ENCODE data around the gene POLR3F. TPM values are rescaled to one million over a fixed set of nuclear protein-coding genes. Genes with fewer than 3 reads are reported as not detected.

The POLR3F gene
- total and polyA plus RNA-seq, 2 donors (not counting 3 experiments of a cell fraction or from before 2014, with no cell fraction given), result 4.5 to 9.8 TPM

DNA sequence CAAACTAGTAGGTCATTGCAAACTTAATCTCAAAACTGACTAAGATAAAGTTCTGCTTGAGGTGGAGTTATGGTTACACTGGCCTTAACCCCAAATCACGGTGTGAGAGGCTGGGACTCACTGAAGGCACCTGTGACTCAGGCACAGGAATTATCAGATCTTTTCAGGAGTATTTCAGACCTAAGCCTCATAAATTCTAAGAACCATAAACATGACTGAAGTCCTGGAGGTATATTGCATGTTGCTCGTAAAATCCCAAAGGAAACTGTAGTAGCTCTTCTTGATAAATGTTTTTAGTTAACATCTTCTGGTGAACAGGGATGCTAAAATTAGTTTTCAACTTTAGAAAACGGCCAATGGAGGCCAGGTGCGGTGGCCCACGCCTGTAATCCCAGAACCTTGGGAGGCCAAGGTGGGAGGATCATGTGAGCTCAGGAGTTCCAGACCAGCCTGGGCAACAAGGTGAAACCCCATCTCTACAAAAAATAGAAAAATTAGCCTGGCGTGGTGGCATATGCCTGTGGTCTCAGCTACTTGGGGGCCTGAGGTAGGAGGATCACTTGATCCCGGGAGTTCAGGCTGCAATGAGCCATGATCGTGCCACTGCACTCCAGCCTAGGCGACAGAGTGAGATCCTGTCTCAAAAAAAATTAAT lies 36.9 kb upstream of the POLR3F start:
- dilution Hi-C loops (cut with MboI; ENCODE audit: extremely low pct_ligation_motif_present, low sequenced_read_pairs), result no loop called here

More for the DNA sequence above, 36.9 kb upstream of the POLR3F start:
- Histone ChIP-seq H3K4me1 (ENCODE audit: control insufficient read depth, extremely low read depth, insufficient read depth, low read length) (peaks cover 2% of the 10 kb centered on the region), H3K27me3 (ENCODE audit: control insufficient read depth in 2 of 2, insufficient read depth in 2 of 2, low read length in 2 of 2) (no peaks in the 10 kb centered on the region), H4K20me1 (replicated peaks; ENCODE audit: control insufficient read depth, extremely low read depth, insufficient read depth, low read length) (no peaks in the 10 kb centered on the region), H3K9ac (replicated peaks; ENCODE audit: extremely low read depth, insufficient read depth, low read length) (no peak overlapping the region), H3K79me2 (ENCODE audit: control insufficient read depth, insufficient read depth, low read length) (no peaks in the 10 kb centered on the region), H3K4me3 (replicated peaks in 1 of 3; ENCODE audit: insufficient read depth in 1 of 3, low read depth in 1 of 3, low read length in 3 of 3) (no peak overlapping the region), H3K36me3 (ENCODE audit: control insufficient read depth in 2 of 2, extremely low read depth in 1 of 2, insufficient read depth in 2 of 2, low read length in 2 of 2) (no peaks in the 10 kb centered on the region), H2AFZ (ENCODE audit: low read depth, low read length) (no peak overlapping the region), H3K4me2 (ENCODE audit: insufficient read depth, low read length) (no peak overlapping the region), H3K9me3 (replicated peaks; ENCODE audit: control insufficient read depth, insufficient read depth, low read length) (no peaks in the 10 kb centered on the region), H3K9me1 (replicated peaks; ENCODE audit: control insufficient read depth, extremely low read depth, insufficient read depth, low read length) (no peaks in the 10 kb centered on the region), H3K27ac (ENCODE audit: insufficient read depth, low read depth, low read length) (no peak overlapping the region)
- BruUV-seq (replicated peaks), result no TSS peak
- ChIA-PET POLR2A (no interaction called here), CTCF (interaction anchor here (1.0 kb wide), 1 partner anchor 13 kb away, joined by 4 read pairs; no protein-coding TSS in a partner anchor)
- FAIRE-seq (no peak), DNase-seq (ENCODE audit: low read depth, low spot score) (no peak)
- TF ChIP-seq EZH2 (IDR thresholded peaks at IDR 0.05; ENCODE audit: borderline replicate concordance, low read depth, low read length, severe bottlenecking), result no peak
- no peak for TF ChIP-seq MYC (IDR thresholded peaks at IDR 0.05; ENCODE audit: low read depth, low read length)
- no peak for TF ChIP-seq POLR2A (IDR thresholded peaks at IDR 0.05; ENCODE audit: low read depth, low read length)
- TF ChIP-seq, protein P1, sequence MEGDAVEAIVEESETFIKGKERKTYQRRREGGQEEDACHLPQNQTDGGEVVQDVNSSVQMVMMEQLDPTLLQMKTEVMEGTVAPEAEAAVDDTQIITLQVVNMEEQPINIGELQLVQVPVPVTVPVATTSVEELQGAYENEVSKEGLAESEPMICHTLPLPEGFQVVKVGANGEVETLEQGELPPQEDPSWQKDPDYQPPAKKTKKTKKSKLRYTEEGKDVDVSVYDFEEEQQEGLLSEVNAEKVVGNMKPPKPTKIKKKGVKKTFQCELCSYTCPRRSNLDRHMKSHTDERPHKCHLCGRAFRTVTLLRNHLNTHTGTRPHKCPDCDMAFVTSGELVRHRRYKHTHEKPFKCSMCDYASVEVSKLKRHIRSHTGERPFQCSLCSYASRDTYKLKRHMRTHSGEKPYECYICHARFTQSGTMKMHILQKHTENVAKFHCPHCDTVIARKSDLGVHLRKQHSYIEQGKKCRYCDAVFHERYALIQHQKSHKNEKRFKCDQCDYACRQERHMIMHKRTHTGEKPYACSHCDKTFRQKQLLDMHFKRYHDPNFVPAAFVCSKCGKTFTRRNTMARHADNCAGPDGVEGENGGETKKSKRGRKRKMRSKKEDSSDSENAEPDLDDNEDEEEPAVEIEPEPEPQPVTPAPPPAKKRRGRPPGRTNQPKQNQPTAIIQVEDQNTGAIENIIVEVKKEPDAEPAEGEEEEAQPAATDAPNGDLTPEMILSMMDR (IDR thresholded peaks at IDR 0.05; ENCODE audit: extremely low read depth in 1 of 2, insufficient read depth in 1 of 2, low read depth in 1 of 2, low read length in 2 of 2), result no peak
- TF ChIP-seq GATA2 (IDR thresholded peaks at IDR 0.05; ENCODE audit: insufficient read depth, insufficient read length, low read depth, low read length), result no peak
- TF ChIP-seq FOS (IDR thresholded peaks at IDR 0.05; ENCODE audit: borderline replicate concordance, insufficient read depth, low read length), result no peak
- TF ChIP-seq, protein P2, sequence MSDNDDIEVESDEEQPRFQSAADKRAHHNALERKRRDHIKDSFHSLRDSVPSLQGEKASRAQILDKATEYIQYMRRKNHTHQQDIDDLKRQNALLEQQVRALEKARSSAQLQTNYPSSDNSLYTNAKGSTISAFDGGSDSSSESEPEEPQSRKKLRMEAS (IDR thresholded peaks at IDR 0.05; ENCODE audit: insufficient read depth, insufficient read length), result no peak
- no peak for TF ChIP-seq POLR2AphosphoS5 (IDR thresholded peaks at IDR 0.05; ENCODE audit: insufficient read depth, low read depth, low read length)
- TF ChIP-seq JUN (IDR thresholded peaks at IDR 0.05; ENCODE audit: borderline replicate concordance, insufficient read depth, insufficient read length, low read depth), result no peak
- intact Hi-C loops (cut with micrococcal nuclease), result no loop called here
